GM21360 (cell line): ENCODE data around the gene SLC25A39.
"Not testable (repeated sequence)": the region's sequence is repeated elsewhere in the genome, so short reads cannot be mapped to it uniquely, and the experiment has no call there.

Source experiments
- ATAC-seq: cut with Tn5 transposase; IDR thresholded peaks from one replicate; pipeline ENCODE4 v1.9.1; 2021; ENCODE audit warnings: mild to moderate bottlenecking, moderate library complexity; ENCODE audit not compliant: unreplicated experiment

SLC25A39 gene

DNA sequence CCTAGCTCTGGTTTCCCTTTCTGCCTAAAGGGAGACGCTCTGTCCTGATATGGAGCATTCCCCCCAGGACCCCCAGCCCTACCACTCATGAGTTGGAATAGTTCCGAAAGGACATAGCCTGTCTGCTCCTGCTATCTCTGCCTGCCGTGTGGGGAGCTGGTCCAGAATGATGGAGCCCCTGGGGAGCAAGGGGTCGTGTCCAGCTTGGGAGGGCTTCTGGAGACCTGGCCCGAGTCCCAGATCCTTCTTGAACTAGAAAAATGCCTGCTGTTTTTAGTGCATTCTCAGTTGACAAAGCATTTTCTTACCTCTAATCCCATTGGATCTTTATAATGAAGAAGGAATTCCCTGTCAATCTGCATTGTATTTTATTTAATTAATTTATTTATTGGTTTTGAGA, 11.3 kb upstream of the SLC25A39 start:
- no peak for ATAC-seq

DNA sequence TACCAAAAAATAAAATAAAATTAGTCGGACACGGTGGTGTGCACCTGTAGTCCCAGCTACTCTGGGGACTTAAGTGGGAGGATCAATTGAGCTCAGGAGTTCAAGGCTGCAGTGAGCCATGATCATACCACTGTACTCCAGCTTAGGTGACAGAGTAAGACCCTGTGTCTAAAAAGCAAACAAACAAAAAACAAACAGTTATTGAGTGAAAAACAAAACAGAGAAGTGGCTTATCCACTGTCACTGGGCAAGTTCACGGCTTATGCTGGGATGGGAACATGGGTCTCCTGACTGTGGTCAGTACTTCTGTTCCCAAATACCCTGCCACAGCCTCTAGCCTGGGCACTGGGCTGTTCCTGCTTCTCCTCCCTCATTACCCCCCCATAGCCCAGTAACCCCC, 10.9 kb upstream of the SLC25A39 start:
- no peak for ATAC-seq

GRCh38 chr17:44334727-44335126, 10.1 kb upstream of the SLC25A39 start:
- ATAC-seq: no peak

DNA sequence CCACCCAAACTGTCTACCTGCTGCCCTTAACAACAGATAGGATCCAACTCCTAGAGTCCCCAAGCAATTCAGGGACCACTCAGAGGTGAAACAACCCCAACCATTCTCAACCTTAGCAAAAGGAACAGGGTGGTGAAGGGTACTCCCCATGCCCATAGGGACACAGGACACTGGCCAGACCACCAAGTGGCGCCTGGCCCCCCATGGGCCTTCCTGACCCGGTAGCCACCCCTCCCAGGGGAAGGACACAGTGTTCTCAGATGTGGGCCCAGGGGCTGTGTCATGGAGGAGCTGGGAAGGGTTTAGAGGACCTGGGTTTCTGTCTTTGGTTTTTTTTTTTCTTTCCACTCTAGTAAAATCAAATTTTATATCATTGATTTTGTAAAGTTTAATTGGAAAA, 9.7 kb upstream of the SLC25A39 start:
- no peak for ATAC-seq

DNA sequence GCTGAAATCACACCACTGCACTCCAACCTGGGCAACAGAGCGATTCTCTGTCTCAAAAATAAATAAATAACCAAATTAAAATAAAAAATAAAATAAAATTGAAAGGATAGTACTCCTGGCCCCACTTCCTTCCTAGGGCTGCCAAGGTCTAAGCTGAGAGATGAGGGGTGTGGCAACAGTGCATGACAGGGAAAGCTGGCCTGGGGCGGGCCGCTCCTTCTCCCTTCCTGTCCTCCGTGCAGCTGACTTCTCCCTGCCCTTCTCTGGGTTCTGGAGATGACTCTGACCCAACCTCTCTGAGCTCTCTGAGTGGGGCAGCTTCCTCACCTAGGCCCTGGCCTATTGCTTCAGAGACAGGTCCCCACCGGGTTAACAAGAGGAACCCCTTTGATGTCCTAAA, 8.7 kb upstream of the SLC25A39 start:
- ATAC-seq: no peak

DNA sequence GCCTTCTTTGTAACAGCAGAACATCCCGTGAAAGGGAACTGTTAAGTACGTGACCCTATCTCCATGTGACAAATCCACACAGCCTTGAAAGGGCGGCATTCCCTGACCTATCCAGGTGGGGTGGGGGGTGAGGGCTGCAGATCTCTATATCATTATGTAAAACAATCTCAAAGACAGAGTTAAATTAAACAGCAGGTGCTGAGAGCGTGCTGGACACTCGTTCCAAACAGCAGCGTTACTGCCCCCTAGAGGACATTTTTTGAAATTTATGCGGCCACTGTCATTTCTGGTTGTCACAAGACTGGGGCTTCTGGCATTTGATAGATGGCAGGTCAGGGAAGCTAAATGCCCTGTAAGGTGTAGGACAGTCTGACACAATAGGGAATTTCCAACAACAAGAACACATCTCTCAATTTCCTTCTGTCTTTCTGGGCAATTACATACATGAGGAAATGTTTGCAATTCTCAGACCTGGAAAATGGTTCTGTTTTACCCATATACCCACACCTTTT, 6.7 kb upstream of the SLC25A39 start:
- no peak for ATAC-seq

- not testable (repeated sequence) for ATAC-seq
Observed at GRCh38 chr17:44330263-44330662, 5.6 kb upstream of the SLC25A39 start.

GRCh38 chr17:44329516-44329915, 4.9 kb upstream of the SLC25A39 start:
- ATAC-seq: not testable (repeated sequence)

DNA sequence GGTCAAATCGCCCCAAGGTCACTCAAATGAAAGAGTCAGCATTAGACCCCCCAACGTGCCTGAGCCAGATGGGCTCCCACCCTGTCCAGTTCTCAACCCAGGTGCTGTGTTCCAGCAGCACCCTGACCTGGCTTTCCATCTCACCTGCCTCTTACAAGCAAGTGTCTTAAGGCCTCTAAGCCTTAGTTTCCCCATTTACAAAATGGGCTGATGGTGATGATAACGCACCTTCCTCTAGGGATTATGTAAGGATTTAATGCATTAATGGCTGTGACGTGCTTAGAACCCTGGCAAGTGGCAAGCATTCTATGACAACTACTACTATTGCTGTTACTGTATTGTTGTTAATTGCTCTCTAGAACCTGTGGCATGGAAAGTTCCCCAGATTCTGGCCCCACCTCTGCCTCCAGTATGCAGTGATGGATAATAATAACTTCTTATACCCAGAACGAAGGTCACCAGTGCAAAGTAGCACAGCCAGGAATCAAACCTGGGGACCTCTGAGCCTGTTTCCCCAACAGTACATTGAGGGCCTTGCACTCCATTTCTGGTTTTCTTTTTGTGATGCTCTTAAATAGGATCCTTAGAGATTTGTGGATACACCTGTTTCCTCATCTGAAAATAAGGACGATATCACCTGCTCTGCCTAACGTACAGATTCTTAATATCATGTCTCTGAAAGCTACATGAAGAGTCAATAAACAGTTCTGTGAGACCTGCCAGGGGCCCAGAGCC, 3.3 kb upstream of the SLC25A39 start:
- no peak for ATAC-seq

DNA sequence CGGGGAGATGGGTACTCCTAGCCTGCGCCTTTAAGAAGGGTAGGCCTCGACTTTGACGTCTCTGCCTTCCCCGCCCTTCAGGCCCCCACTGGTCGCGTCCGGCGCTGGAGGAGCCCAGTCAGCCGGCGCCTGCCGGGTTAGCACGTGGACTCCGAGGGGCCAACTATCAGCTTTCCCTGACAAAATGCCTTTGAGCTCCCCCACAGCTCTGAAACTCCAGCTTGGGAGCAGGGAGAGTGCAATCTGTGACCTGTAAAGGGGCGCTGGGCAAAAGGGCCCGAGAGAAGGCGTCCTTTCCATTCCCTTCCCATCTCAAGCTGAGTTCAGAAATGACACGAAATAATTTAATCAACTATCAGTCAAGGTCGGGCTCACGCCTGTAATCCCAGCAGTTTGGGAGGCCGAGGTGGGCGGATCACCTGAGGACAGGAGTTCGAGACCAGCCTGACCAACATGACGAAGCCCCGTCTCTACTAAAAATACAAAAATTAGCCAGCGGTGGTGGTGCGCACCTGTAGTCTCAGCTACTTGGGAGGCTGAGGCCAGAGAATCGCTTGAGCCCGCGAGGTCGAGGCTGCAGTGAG, 2.3 kb upstream of the SLC25A39 start:
- peak; percentile 56 for ATAC-seq

DNA sequence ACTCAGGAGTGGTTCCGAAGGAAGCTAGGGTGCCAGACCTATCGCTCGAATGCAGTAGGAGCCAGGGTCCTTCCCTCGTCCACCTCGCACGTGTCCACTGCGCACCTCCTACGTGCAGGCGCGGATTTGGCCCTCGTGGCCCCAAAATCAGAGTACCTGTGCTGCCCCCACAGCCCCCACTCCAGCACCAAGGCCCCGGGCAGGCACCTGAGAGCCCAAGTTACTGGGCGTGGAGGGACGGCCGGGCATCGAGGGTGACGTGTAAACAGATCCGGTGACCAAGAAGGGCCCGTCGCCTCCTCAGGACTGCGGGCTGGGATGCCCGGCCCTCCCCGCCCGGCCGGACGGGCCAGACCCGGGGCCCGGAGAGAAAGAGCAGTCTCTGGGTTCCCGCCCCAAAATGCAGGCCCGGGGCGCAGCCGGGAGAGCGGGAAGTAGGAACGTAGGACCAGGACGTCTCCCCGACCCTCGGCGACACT, 492 bp downstream of the SLC25A39 start:
- no peak for ATAC-seq

DNA sequence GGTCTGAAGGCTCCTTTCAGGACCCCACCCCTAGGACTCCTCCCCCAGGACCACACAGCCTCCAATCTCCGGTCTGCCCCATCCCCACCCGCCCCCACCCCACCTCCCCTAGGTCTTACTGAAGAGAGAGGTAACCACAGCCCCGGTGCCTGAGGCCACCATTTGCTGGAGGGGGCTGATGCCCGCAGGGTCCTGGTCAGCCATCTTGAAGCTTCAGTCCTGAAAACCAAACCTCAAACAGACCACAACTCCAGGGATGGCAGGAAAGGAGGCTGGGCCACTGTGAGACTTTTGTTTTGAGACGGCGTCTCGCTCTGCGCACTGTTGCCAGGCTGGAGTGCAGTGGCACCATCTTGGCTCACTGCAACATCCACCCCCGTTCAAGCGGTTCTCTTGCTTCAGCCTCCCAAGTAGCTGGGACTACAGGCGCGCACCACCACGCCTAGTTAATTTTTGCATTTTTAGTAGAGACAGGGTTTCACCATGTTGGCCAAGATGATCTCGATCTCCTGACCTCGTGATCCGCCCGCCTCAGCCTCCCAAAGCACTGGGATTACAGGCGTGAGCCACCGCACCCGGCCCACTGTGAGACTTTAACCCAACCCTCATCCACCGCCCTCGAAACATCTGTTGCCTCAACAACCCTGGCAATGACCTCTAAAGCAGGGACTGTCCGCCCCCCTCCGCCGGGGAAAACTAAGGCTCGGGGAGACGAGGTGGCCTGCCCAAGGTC, 1.1 kb downstream of the SLC25A39 start:
- ATAC-seq: no peak

- no peak for ATAC-seq
Observed at GRCh38 chr17:44322236-44322895, 2.3 kb downstream of the SLC25A39 start.

- no peak for ATAC-seq
Observed at GRCh38 chr17:44321246-44322120, 3.1 kb downstream of the SLC25A39 start.

- ATAC-seq: no peak
Observed at GRCh38 chr17:44320066-44320465, 4.6 kb downstream of the SLC25A39 start.

- no peak for ATAC-seq
Observed at GRCh38 chr17:44318077-44318892, 6.3 kb downstream of the SLC25A39 start.

DNA sequence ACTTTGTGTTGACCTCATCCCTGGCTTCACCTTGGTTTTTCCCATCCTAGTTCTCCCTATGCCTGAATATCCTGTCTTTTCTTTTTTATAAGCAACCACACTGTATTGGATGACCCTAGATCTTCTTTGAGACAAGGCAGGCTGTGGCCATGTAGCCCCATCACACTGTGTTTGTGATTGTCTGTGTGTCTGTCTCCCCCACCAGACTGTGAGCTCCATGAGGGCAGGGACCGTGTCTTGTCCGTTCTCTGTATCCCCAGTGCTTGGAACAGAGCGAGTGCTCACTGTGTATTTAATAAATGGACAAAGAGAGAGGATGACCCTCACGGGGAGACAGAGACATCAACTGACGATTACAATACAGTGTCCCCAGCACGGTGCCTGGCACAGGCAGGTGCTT, 7.1 kb downstream of the SLC25A39 start:
- no peak for ATAC-seq

DNA sequence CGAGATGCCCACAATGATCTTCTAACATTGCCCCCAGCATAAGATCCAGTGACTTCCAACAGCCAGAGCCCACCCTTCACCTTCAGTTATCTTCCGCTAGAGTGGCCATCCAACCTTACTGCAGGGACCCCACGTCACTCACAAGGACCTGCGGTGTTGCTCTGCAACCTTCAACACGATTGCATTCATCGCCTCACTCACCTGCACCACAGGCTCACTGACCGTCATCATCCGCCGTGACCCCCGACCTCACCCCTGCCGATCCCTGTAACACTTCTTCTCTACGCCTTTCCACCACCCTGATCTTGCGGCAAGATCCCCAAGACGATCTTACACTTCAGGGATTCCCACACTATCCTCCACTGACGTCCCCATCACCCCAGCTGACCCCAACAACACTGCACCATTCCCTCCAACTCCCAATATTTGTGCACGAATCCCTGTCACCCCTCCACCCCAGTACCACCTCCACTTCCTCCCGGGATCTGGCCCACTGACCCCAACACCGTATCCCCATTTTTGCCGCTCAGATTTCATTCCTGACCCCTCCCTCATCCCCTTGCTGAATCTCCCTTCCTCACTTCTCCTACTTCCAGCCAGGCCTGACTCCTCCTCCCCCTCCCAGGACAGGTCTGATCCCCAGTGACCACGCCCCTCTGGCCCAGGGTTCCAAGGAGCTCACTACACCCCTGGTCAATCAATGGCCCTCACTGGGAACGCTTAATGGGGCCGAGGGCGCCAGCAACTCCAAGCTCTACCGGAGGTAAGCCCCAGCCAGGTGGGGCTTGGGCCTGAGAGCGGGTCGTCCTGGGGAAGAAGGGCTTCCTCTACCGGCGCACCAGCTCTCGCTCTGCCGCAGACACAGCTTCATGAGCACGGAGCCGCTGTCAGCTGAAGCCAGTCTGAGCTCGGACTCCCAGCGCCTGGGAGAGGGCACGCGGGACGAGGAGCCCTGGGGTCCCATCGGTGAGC, 8.6 kb downstream of the SLC25A39 start:
- ATAC-seq: no peak
